Measurements from ENCODE around the gene DTNBP1. TPM values are rescaled to one million over a fixed set of nuclear protein-coding genes. Genes with fewer than 3 reads are reported as not detected.

DTNBP1 gene
- total RNA-seq, 1 donor from 2014 or later, result 19.2 TPM

DNA sequence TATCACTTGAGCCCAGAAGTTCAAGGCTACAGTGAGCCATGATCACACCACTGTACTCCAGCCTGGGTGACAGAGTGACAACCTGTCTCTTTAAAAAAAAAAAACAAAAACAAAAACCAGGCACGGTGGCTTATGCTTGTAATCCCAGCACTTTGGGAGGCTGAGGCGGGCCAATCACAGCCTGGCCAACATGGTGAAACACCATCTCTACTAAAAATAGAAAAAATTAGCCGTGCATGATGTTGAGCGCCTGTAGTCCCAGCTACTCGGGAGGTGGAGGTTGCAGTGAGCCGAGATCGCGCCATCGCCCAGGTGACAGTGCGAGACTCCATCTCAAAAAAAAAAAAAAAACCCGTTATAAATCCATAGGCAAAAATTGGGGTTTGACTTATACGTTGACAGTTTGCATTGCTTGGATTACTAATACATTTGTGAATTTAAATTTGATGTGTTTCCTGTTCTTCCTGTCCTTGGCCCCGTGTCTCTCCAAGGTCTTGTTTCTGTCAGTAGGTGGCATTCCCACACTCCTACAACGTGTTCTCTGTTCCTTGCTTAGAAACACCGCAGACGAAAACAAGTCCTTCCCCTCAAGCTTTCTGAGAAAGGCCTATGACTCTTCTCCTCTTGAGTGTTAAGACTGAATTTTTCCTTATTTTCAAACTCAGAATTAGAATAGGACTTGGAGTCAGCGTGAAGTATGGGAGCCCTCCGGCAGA, 147.0 kb downstream of the DTNBP1 start:
- TF ChIP-seq, protein P1, sequence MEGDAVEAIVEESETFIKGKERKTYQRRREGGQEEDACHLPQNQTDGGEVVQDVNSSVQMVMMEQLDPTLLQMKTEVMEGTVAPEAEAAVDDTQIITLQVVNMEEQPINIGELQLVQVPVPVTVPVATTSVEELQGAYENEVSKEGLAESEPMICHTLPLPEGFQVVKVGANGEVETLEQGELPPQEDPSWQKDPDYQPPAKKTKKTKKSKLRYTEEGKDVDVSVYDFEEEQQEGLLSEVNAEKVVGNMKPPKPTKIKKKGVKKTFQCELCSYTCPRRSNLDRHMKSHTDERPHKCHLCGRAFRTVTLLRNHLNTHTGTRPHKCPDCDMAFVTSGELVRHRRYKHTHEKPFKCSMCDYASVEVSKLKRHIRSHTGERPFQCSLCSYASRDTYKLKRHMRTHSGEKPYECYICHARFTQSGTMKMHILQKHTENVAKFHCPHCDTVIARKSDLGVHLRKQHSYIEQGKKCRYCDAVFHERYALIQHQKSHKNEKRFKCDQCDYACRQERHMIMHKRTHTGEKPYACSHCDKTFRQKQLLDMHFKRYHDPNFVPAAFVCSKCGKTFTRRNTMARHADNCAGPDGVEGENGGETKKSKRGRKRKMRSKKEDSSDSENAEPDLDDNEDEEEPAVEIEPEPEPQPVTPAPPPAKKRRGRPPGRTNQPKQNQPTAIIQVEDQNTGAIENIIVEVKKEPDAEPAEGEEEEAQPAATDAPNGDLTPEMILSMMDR (IDR thresholded peaks at IDR 0.05; ENCODE audit: borderline replicate concordance), result peak; percentile 20
- intact Hi-C loops (cut with micrococcal nuclease), result no loop called here
- Histone ChIP-seq H3K4me1 (peaks cover 61% of the 10 kb centered on the region), H3K27ac (replicated peaks) (peak overlapping the region; percentile 89), H3K9me3 (replicated peaks) (no peaks in the 10 kb centered on the region), H3K36me3 (peaks cover 81% of the 10 kb centered on the region), H3K4me3 (peak overlapping the region; percentile 9), H3K27me3 (ENCODE audit: low read depth) (no peaks in the 10 kb centered on the region)
- no peak for DNase-seq

DNA sequence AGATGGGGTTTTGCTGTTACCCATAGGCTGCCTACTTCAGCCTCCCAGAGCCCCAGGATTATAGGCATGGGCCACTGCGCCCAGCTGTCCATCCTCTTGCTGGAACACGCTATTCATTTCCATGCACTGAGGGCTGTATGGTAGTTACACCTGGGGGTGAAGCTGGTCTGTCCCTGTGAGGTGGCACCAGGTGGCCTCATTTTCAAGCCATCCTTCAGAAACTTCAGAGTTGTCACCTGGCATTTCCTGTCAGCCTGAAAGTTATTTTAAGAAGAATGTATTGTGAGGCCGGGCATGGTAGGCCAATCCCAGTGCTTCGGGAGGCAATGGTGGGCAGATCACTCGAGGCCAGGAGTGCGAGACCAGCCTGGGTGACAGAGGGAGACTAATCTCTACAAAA, 147.6 kb downstream of the DTNBP1 start:
- Histone ChIP-seq H3K27me3 (ENCODE audit: low read depth) (no peaks in the 10 kb centered on the region), H3K4me3 (no peak overlapping the region), H3K27ac (replicated peaks) (peak overlapping the region; percentile 89), H3K36me3 (peaks cover 75% of the 10 kb centered on the region), H3K9me3 (replicated peaks) (no peaks in the 10 kb centered on the region), H3K4me1 (peaks cover 67% of the 10 kb centered on the region)
- TF ChIP-seq, protein P1 (IDR thresholded peaks at IDR 0.05; ENCODE audit: borderline replicate concordance), result no peak
- DNase-seq, result no peak
- intact Hi-C loops (cut with micrococcal nuclease), result no loop called here

DNA sequence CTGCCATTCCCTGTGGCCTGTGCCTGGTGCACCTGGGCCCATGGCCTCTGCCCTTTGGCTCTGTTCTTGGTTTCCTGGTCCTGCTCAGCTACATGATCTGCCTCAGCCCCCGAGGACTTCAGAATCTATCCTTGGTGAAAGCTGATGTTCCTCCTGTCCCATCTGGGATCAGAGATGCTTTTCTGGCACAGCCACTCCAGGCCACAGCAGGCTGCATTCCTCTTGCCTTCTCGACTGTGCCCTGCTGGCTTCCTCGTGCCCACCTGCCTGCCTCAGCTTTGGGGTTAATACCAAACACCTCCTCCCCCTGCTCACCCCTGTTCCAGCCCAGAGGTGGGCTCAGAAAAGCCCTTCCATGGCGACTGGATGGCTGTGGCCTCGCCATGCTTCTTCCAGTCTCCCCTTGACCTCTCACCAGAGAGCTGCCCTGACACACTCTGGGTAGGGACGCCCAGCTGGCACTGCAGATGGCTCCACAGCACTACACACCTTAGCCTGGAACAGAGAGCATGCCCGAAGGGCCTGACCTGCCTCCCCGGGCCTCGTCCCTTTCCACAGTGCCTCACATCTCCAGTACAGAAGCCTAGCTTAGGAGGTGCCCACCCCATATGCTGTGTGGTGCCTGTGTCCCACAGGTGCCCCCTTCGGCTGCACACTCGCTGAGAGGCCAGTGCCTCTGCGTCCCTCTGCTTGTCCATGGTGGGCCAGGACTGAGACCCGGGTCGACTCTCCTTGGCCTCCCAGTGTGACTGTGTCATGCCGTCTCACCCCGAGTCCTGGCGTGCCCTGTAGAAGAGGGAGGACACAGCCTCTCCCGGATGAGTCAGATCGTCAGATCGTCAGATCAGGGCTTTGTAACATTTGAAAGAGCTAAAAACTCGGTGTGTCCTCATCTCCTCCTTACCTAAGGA, 148.8 kb downstream of the DTNBP1 start:
- intact Hi-C loops (cut with micrococcal nuclease), result no loop called here
- H3K36me3 ChIP-seq, result peaks cover 69% of the 10 kb centered on the region
- no peak for DNase-seq

DNA sequence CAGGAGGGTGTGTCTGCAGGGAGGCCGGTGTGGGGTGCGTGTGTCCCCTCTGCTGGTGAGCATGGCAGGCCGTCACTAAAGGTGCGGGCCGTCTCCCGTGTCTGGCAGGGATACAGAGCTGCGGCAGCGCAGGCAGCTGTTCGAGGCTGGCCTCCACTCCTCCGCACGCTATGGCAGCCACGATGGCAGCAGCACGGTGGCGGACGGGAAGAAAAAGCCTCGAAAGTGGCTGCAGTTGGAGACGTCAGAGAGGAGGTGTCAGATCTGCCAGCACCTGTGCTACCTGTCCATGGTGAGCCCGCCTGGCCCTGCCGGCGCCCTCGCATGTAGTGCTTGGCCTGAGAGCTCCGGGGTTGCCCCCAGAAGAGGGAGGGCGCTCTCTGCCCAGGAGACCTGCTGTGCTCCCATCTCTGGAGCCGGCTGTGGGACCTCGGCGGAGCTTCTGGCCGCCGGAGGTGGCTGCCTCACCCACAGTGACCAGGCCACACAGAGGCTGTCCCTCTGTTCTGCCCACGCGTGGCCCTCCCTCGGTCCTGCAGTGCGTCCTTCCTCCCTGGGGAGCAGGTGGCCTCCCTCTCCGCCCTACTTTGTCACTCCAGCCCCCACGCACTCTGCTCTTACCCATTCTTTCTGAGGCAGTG, 149.6 kb downstream of the DTNBP1 start:
- TF ChIP-seq, protein P1 (IDR thresholded peaks at IDR 0.05; ENCODE audit: borderline replicate concordance), result no peak
- peaks cover 68% of the 10 kb centered on the region for H3K36me3 ChIP-seq
- peak overlapping the region; percentile 89 for H3K27ac ChIP-seq (replicated peaks)
- H3K9me3 ChIP-seq (replicated peaks), result no peaks in the 10 kb centered on the region
- H3K27me3 ChIP-seq (ENCODE audit: low read depth), result no peaks in the 10 kb centered on the region
- no peak for DNase-seq
- H3K4me3 ChIP-seq, result no peak overlapping the region
- H3K4me1 ChIP-seq, result peaks cover 73% of the 10 kb centered on the region
- intact Hi-C loops (cut with micrococcal nuclease), result no loop called here

More for the DNA sequence above, 148.8 kb downstream of the DTNBP1 start:
- Histone ChIP-seq H3K27me3 (ENCODE audit: low read depth) (no peaks in the 10 kb centered on the region), H3K9me3 (replicated peaks) (no peaks in the 10 kb centered on the region), H3K4me1 (peaks cover 72% of the 10 kb centered on the region), H3K27ac (replicated peaks) (peak overlapping the region; percentile 89), H3K4me3 (no peak overlapping the region)
- TF ChIP-seq, protein P1 (IDR thresholded peaks at IDR 0.05; ENCODE audit: borderline replicate concordance), result no peak

DNA sequence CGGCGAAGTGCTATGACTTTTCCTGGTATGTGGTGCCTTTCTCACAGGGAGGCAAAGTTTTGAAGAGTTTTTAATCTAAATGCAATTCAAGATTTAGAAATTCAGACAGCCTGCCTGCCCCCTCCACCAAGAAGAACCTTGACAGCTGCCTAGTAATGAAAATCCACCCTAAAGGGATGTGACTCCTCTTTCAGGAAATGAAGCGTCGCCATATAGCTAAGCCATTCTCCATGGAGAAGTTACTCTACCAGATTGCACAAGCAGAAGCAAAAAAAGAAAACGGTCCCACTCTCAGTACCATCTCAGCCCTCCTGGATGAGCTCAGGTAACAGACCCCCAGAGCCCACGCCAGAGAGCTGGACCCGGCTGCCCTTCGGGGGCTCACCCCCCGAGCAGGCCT, 150.1 kb downstream of the DTNBP1 start:
- peaks cover 68% of the 10 kb centered on the region for H3K36me3 ChIP-seq
- no peaks in the 10 kb centered on the region for H3K27me3 ChIP-seq (ENCODE audit: low read depth)
- intact Hi-C loops (cut with micrococcal nuclease), result no loop called here
- no peak overlapping the region for H3K4me3 ChIP-seq
- no peak for DNase-seq
- H3K4me1 ChIP-seq, result peaks cover 78% of the 10 kb centered on the region
- H3K9me3 ChIP-seq (replicated peaks), result no peaks in the 10 kb centered on the region
- TF ChIP-seq, protein P1 (IDR thresholded peaks at IDR 0.05; ENCODE audit: borderline replicate concordance), result no peak
- H3K27ac ChIP-seq (replicated peaks), result peak overlapping the region; percentile 89

Data from left ventricle myocardium inferior (tissue), 1 donor.